ENCODE results near the gene GDI2.

Gene GDI2

DNA sequence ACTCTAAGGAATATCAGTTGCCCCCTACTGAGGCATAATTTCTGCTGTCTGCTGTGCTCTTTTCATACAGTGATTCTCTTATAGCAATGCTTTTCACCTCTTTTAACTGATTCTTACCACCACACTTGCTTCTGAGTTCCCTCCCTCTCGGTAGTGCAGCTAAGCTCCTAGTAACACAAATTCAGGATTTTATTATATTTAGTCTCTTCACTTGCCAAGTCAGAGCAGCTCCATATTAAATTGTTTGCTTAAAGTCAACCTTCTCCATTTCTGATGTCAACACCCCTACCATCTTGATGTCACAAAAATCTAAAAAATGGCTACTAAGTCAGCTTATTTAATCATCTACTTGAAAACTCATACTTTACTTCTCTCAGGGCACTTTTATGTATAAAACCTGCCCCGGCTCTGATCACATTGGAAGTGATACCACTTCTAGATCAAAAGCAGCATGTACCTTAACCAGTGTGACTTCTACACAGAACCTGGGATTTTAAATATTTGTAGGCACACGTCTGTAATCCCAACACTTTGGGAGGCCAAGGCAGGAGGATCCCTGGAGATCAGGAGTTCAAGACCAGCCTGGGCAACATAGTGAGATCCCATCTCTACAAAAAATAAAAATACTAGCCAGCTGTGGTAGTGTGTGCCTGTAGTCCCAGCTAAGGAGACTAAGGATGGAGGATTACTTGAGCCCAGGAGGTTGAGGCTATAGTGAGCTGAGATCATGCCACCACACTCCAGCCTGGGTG, 55.3 kb downstream of the GDI2 start:
- ChIA-PET POLR2A (no interaction called here), CTCF (interaction anchor here (1.1 to 3.5 kb wide), 4 partner anchors 10 to 16 kb away, joined by 3 to 14 read pairs (median 4); no protein-coding TSS in a partner anchor)
- DNase-seq (ENCODE audit: extremely low spot score) = no peak
- TF ChIP-seq, protein P1, sequence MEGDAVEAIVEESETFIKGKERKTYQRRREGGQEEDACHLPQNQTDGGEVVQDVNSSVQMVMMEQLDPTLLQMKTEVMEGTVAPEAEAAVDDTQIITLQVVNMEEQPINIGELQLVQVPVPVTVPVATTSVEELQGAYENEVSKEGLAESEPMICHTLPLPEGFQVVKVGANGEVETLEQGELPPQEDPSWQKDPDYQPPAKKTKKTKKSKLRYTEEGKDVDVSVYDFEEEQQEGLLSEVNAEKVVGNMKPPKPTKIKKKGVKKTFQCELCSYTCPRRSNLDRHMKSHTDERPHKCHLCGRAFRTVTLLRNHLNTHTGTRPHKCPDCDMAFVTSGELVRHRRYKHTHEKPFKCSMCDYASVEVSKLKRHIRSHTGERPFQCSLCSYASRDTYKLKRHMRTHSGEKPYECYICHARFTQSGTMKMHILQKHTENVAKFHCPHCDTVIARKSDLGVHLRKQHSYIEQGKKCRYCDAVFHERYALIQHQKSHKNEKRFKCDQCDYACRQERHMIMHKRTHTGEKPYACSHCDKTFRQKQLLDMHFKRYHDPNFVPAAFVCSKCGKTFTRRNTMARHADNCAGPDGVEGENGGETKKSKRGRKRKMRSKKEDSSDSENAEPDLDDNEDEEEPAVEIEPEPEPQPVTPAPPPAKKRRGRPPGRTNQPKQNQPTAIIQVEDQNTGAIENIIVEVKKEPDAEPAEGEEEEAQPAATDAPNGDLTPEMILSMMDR (IDR thresholded peaks at IDR 0.05; ENCODE audit: control extremely low read depth, extremely low read depth, low read depth, missing control alignments) = no peak

DNA sequence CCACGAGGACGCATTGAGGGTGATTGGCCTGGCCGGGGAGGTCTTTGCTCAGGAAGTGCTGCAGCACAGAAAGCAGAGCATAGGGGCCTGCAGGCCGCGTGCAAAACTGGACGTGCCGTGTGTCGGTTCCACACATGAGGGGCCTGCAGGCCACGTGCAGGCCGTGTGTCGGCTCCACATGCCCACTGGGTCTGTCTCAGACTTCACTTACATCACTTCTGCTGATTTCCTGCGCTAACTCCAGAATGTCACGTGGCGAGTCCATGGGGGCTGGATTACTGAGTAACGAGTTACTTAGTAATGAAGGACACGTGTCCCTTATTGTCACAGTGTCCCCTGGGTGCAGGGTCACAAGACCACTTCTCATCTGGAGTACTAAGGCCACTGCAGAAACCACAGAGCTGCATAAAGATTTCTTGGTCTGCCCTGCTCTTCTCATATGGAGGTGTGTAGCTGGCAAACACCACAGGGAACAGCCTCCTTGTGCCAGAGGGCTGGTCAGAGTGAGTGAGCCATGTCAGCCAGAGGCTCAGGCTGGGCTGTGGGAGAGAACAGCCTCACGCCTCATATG, 60.8 kb downstream of the GDI2 start:
- ChIA-PET CTCF (no interaction called here), POLR2A (no interaction called here)
- TF ChIP-seq, protein P1 (IDR thresholded peaks at IDR 0.05; ENCODE audit: control extremely low read depth, extremely low read depth, low read depth, missing control alignments) = no peak

DNA sequence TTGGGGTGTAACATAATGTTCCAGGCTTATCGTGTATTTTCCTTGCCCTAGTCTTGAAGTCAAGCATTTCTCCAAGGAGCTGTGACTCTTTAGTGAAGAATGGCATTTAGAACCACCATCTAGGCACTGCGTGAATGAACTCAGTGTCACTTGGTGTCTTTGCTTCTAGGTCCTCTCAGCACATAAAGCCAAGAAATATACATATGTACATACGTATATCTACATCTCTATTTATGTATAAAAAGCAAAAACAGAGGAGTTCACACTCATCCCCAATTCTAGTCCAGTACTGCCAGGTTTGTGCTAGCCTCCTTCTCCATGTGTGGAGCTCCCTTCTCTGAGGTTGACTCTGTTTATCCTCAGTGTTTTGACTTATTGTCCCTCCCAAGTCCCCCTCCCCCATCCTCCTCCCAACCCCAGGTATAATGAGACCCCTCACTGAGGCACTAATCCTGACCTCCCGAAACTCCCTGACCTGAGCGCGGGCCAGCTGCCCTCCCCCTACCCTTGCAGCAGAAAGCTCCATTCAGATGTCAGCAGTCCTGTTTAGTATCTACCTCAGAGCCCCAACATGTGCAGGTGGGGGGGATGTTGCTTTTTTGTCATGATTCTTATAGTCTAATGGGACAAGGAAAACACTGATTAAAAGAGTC, 61.5 kb downstream of the GDI2 start:
- POLR2A ChIA-PET = no interaction called here
- CTCF ChIA-PET = interaction anchor here (0.8 to 1.2 kb wide), 2 partner anchors 15 to 36 kb away, joined by 3 read pairs; no protein-coding TSS in a partner anchor
- DNase-seq (ENCODE audit: extremely low spot score) = no peak
- TF ChIP-seq, protein P1 (IDR thresholded peaks at IDR 0.05; ENCODE audit: control extremely low read depth, extremely low read depth, low read depth, missing control alignments) = no peak

More for the DNA sequence above, 60.8 kb downstream of the GDI2 start:
- DNase-seq (ENCODE audit: extremely low spot score) = no peak

DNA sequence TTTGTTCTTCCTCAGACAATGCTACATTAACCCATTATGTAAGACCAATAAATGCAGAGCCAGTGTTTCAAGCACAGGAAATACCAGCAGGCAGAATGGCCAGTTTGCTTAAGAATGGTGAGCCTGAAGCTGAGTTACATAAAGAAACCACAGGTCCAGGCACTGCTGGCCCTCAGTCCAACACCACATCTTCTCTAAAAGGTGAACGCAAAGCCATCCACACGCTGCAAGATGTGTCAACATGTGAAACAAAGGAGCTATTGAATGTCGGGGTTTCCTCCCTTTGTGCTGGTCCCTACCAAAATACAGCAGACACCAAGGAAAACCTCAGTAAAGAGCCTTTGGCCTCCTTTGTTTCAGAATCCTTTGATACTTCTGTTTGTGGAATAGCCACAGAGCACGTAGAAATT, 64.8 kb downstream of the GDI2 start:
- TF ChIP-seq, protein P1 (IDR thresholded peaks at IDR 0.05; ENCODE audit: control extremely low read depth, extremely low read depth, low read depth, missing control alignments) = no peak
- DNase-seq (ENCODE audit: extremely low spot score) = no peak
- ChIA-PET CTCF (no interaction called here), POLR2A (no interaction called here)

DNA sequence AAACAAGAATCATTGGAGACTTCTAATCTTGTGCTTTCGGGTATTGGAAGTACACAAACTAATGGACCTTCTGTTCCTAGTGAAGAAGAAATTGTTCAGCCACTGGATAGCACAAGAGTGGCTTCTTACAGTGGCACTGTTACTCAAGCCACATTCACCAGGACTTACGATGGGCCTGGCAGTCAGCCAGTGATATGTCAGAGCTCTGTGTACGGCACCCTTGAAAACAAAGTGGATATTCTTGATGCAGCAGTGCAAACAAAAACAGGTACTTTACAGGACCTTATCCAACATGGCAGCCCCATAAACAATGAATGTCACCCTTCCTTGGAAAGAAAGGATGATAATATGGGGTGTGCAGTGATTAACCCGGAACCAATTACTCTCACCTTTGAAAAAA, 67.0 kb downstream of the GDI2 start:
- DNase-seq (ENCODE audit: extremely low spot score) = no peak
- ChIA-PET CTCF (interaction anchor here (1.8 kb wide), 1 partner anchor 11 kb away, joined by 5 read pairs; no protein-coding TSS in a partner anchor), POLR2A (no interaction called here)

DNA sequence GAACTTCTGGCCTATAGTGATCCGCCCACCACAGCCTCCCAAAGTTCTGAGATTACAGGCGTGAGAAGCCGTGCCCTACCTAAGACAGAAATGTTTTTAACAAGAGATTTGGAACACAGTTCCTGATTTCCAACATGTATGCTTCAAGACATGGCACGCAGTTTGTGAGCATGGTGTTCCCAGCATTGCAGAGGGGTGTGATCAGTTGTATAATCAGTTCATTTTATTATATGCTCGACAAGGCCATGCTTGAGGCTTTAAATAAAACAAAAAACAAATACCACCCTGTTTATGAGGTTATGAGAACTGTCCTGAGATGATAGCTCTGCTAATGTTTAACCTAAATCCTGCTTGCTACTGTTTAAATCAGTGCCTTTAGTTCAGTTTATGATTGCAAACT, 68.4 kb downstream of the GDI2 start:
- ChIA-PET CTCF (no interaction called here), POLR2A (no interaction called here)
- no peak for DNase-seq (ENCODE audit: extremely low spot score)
- TF ChIP-seq, protein P1 (IDR thresholded peaks at IDR 0.05; ENCODE audit: control extremely low read depth, extremely low read depth, low read depth, missing control alignments) = no peak

More for the DNA sequence above, 67.0 kb downstream of the GDI2 start:
- TF ChIP-seq, protein P1 (IDR thresholded peaks at IDR 0.05; ENCODE audit: control extremely low read depth, extremely low read depth, low read depth, missing control alignments) = no peak
